Activated effector memory CD4-positive, alpha-beta T cell treated with Interleukin-2 at 50 U/mL for 16 hours (primary cell): ENCODE measurements around the gene CCDC30.
"Not testable (repeated sequence)": the region's sequence is repeated elsewhere in the genome, so short reads cannot be mapped to it uniquely, and the experiment has no call there.

Experiments
- DNase-seq: peaks from one replicate; pipeline ENCODE4 v3.0.0-alpha.2; 2020

CCDC30 gene

DNA sequence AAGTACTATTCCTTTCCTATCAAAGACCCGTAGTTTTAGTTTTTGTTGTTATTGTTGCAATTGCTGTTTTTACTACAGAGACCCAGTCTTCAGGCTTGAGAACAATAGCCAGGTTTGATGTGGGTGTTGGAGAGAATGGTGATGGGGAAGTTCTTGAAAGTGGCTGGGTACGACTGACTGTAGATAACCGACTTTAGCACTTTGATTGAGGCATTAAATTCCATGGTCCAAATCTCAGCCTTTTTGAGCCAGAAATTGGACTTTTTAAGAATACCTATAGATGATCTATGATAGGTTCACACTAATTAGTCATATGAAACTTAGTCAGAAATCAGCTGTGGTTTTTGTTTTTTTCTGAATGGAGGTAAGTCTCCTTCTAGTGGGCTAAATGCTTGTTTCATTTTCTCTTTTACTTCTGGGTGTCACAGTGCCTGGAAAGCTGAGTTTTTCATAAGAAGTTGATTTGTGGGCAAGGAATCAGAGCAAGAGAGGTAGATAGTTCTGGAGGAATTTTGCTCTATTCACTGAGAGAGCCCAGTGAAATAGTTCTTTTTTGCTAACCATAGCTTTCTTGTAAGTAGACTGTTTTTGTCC lies 197.9 kb downstream of the CCDC30 start:
- no peak for DNase-seq

- no peak for DNase-seq
These were observed 206.8 kb downstream of the CCDC30 start for GRCh38 chr1:42669936-42670335.

DNA sequence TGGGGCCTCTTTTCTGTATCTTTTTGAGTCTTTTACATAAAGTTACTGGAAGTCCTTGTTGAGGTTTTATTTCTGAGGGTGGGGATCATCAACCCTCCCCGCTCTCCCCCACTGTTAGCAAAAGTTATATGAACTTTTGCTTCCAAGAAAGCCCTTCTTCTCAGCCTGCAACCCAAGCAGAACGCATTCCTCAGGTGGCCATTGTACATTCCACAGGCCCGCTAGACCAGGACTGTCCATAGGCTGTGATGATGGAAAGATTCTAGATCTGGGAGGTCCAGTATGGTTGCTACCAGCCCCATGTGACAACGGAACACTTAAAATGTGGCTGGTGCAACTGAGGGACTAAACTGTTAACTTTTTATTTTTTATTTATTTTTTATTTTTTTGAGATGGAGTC lies 207.3 kb downstream of the CCDC30 start:
- DNase-seq = no peak

DNA sequence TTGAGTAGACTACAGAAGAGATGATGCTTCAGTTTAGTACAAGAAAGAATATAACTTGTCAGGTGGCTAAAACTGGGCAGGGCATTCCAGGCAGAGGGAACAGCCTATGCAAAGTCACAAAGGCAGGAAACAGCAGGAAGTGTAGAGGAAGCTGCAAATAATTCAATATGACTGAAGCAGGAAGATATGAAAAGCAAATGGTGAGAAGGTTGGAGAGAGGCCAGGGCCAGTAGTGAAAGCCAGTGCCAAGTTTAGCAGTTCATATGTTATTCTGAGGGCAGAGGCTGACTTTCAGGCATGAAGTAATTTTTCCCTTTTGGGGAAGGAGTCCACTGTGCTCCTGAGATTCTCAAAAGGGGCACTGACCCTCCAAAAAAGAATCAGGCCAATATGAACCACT lies 211.1 kb downstream of the CCDC30 start:
- DNase-seq = no peak

- no peak for DNase-seq
These were observed 211.6 kb downstream of the CCDC30 start for GRCh38 chr1:42674682-42675081.

DNA sequence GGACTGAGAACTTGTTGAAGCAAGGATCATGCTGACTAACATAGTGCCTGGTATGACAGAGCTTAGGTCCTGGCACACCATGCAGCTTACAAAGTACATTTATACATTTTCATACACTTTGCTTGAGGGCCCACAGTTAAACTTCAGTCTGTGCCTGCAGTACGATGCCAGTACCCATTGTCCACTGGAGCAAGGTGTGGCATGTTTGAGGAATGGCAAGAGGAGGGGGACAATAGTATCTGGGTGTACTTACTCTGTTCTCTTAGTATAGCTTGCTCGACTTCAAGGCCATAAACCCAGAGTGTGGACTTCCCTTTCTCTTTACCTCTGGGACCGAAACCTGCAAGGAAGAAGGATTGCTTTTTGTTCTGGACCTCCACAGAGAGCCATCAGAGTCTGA lies 212.4 kb downstream of the CCDC30 start:
- no peak for DNase-seq

GRCh38 chr1:42676534-42677087 lies 213.5 kb downstream of the CCDC30 start:
- no peak for DNase-seq

- DNase-seq = no peak
These were observed 216.4 kb downstream of the CCDC30 start for GRCh38 chr1:42679364-42679983.

DNA sequence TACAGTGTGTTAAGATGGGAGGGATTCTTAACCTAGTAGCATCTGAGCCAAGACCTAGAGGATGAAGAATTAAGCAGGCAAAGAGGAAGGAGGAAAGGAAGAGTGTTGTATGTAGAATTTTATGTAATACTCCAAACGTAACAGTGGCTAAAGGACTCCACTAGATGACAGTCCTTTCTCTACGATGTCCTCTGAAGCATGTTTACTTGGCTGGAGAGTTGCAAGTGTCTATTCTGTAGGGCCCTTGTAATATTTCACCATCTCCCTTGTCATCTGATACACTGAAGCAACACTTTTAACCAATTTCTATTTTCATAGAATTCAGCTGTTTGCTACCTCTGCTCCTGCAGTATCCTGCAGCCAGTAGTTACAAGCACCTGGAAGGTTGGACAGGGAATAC lies 217.0 kb downstream of the CCDC30 start:
- DNase-seq = no peak

DNA sequence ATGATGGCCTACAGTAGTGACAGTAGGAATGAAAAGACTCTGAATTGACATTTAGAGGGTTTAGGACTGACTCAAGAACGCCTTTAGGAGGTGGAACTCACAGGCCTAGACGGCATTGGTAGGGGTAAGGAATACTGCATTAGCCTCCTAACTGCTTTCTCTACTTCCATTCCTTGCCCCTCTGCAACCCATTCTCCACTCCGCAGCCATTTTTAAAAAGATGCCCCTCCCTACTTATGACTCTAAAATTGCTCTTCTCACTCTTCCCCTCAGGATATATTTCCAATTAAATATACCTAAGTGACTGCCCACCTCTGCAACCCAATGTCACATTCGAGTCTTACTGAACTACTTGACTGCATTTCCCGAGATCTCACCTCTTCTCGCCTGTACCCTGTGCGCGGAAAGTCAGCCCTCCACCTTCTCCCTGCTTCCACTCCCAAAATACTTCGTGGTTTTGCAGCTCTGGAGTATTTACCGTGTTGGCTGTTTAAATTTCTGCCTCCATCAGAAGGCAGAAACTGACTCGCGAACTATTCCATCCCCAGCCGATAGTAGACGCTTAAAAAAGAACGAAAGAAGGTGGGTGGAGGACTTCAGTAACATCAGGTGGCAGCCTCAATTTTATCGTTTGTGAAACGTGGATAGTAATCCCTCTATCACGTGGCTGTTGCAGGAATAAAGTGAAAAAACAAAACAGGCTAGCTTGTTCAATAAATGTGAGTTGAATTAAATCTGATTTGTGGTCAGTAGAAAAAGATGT lies 218.0 kb downstream of the CCDC30 start:
- DNase-seq = no peak

GRCh38 chr1:42681741-42682483 lies 218.8 kb downstream of the CCDC30 start, which contains the start of gene YBX1:
YBX1 (plus strand) TSS chr1:42682418; CDS start chr1:42682566, 148 bp downstream.
- DNase-seq = peak; percentile 94

- not testable (repeated sequence) for DNase-seq
These were observed 219.3 kb downstream of the CCDC30 start for GRCh38 chr1:42682484-42682738.

- peak; percentile 51 for DNase-seq
These were observed 219.8 kb downstream of the CCDC30 start for GRCh38 chr1:42682739-42683531.

- no peak for DNase-seq
These were observed 221.1 kb downstream of the CCDC30 start for GRCh38 chr1:42684139-42684538.

DNA sequence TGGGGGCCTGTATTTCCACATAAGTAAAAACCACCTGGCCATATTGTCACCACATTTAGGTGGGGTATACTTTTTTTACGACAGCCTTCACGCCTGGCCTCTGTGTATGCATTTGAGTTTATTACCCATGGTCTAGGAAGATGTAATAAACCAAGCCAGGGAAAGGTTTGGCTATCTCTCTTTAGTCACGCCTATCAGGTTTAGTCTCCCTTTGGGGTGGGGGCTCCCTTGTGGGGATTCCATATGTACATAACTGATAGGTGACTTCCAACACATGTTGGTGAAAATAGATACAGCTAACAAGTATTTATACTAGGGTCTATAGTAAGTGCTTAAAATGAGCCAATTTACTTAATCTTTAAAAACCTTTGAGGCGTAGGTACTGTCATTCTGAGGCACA lies 223.3 kb downstream of the CCDC30 start:
- no peak for DNase-seq

DNA sequence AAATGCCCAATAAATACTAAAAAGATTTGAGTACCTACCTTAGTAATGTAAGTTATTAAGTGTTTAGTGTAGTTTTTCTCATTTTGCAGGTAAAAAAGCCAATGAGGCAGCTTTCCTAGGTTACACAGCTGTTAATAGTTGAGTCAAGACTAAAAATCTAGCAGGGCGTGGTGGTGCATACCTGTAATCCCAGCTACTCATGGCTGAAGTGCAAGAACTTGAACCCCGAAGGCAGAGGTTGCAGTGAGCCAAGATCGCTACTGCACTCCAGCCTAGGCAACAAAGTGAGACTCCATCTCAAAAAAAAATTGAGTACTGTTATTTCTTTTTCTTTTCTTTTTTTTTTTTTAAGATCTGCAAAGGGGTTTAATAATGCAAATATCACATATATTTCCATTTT lies 226.8 kb downstream of the CCDC30 start:
- DNase-seq = no peak

DNA sequence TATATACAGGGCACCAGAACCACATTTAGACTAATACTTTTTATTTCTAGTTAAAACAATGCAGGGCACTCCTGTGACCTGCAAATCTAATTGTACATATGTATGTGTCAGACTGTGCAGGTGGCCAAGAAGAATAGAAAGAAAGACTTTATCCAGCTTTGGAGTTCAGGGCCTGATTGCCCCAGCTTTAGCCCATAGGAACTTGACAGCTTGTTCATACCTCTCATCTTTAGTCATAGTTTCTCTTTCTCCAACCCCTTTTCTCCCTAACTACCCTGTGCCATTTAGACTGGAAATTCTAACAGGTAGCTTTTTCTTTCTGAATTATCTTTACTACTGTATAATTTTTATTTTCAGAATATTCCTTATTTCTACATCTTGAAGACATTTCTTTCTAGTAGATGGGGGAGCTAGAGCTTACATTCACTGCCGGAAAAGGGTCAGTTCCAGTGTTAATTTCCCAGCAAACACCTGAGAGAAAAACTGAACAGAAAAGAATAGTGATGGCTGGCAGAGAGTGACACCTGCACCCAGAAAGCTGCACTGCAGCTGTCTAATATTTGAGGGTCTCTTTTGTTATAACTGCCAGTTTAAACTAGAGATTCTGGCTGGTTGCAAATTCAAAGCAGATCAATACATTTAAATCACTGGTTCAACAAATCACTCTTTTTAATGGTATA lies 227.5 kb downstream of the CCDC30 start:
- DNase-seq = no peak

DNA sequence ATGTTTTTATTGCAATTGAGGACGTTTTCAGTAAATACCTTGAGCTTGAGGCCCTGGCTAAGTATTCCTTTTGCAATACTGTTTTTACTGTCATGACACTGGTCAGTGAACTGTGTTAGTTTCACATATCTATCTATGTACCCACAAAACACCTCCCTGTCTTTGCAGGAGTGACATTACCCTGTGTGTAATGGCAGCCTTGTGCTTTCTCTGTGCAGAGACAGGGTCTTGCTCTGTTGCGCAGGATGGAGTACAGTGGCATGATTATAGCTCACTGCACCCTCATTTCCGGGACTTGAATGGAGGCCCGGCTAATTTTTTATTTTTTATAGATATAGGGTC lies 228.0 kb downstream of the CCDC30 start:
- DNase-seq = no peak

DNA sequence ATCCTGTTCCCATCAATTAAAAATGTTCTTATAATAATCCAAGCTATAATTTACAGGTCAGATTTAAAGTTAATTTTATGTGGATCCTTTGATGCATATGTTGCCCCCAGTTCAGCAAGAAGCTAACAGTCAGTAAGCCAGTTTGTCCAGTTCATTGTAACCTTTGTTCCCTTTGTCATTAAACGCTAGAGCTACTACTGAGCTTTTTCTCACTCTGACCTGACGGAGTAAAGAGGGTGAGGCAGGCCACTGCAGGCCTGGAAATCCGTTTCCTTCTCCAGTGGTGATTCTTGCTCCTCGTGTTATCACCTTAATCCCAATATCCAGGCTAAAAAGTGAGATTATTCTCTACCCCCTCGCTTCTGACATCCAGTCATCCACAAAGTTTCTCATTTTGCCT lies 229.4 kb downstream of the CCDC30 start:
- no peak for DNase-seq

DNA sequence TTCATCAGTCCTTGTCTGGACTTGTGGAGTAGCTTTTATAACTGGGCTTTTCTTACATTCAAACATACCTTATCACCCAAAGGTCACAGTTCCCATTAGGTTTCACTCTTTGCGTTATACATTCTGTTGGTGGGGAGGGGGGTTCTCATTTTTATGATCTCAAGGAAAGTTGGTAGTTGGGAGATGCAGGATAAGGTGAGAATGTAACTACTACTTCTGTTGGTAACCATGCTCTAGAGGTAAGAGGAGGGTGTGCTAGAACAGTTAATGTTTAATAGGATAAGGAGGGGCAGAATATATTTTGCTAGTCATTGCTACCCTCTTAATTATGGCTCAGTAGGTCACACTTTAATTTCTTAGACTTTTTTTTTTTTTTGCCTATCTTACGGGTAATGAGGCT lies 229.8 kb downstream of the CCDC30 start:
- no peak for DNase-seq

- DNase-seq = no peak
These were observed 235.2 kb downstream of the CCDC30 start for GRCh38 chr1:42698081-42698813.
